Stimulated activated CD8-positive, alpha-beta memory T cell treated with anti-CD3 and anti-CD28 coated beads, Interleukin-7, amount 100 ng/mL, for 4 hours (primary cell): Measurements from ENCODE around the gene HABP2.

Experiments
- DNase-seq, 2 donors: peaks; one replicate each; pipeline ENCODE4 v3.0.0-alpha.2; 2020; ENCODE audit warnings: low read depth in 2 of 2

The HABP2 gene

DNA sequence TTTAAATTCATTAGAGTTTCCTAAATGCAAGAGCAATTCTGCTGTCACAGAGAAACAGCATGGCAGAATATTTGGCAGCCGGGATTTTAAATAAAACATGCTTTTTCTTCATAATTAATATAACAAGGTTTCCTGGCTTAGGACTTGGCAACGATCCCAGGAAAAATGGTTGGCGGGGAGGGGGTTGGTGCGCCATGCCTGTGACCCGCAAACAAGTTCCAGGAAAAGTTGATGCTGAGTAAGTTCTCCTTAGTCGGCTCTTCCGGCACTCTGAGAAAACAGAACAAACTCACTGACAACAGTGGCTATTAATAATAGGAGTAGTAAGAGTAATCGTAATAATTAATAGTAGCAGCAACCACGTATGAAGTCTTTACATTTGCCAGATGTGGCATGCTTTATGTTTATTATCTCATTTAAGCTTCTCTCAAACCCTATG is 4.6 kb downstream of the HABP2 start:
- DNase-seq = no peak

DNA sequence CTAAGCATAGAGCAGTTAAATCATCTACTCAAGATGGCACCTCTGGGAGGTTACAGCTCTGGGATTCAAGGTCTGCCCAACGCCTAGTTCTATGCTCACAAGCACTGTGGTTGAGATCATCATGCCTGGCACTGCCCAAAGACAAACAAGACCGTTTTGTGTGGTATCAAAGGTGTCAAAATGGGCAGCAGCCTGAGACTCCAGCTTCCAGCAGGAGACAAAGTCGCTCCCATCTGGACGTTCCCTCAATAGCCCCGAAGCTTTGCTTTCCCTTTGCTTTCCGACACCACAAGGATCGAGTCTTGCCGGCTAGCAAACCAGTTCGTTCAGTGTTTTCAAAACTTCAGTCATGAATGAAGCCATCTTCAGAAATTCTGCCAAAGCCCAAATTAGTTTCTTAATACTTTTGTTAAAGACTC is 5.1 kb downstream of the HABP2 start:
- no peak for DNase-seq

DNA sequence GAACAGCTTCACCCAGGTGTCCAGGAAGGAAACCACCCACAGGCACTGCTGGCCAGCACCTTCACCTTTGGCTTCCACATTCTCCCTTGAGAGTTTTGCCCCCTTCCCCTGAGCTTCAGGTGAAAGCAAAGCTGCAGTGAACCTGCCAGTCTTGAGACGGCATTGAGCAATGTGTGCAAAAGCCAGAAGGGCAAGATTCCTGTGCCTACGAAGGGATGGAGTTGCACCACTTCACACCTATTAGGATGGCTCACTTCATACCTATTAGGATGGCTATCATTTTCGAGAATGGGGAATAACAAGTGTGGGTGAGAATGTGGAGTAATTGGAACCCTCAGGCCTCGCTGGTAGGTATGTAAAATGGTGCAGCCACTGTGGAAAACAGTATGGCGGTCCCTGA is 7.2 kb downstream of the HABP2 start:
- no peak for DNase-seq

DNA sequence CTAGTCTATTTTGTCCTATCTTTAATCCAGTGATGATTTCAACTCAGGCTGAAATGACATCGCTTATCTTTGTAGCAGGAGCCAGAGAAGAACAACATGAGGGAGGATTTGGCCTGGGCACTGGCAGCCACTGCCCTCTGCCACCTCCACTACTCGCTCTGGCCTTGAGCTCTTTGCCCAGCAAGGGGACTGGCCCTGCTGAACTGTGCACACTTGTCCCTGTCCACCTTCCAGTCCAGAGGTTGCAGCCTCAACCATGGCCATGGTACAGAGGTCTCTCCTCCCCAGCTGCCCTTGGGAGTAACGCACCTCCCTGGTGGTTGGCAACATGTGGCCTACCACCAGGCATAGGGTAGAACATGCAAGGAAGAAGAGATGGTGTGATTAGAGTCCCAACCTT is 8.4 kb downstream of the HABP2 start:
- DNase-seq = no peak

DNA sequence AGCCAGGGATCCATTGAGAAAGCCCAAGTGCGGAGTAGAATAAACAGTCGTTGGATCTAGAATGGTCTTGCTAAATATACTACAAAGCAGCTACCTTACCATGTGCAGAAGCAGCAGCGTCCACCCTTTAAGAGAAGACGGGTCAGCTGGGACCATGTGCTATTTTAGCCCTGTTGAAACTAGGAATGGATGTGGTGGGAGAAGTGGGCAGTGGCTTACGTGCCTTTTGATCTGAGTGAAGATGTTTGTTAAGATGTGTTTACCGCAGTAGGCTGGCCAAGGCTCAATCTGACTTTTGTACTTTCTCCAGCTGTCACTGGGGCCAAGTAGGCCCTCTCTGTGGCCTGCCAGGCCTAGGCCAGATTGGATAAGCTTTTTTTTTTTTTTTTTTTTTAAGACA is 9.2 kb downstream of the HABP2 start:
- DNase-seq = no peak

DNA sequence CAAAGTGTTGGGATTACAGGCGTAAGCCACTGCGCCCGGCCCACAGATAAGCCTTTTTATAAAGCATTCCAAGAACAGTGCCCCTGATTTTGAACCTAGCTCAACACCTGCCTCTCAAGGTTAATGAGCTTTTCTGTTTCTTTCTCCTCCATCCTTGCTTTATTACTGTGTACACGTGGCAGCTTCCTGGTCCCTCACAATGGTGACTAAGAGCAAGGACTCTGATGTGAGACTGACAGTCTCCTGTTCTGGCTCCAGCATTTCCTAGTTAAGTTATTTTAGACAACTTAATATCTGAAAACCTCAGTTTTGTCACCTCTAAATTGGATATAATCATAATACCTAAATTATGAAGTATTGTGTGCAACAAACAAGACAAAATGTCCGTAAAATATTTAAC is 9.9 kb downstream of the HABP2 start:
- no peak for DNase-seq

DNA sequence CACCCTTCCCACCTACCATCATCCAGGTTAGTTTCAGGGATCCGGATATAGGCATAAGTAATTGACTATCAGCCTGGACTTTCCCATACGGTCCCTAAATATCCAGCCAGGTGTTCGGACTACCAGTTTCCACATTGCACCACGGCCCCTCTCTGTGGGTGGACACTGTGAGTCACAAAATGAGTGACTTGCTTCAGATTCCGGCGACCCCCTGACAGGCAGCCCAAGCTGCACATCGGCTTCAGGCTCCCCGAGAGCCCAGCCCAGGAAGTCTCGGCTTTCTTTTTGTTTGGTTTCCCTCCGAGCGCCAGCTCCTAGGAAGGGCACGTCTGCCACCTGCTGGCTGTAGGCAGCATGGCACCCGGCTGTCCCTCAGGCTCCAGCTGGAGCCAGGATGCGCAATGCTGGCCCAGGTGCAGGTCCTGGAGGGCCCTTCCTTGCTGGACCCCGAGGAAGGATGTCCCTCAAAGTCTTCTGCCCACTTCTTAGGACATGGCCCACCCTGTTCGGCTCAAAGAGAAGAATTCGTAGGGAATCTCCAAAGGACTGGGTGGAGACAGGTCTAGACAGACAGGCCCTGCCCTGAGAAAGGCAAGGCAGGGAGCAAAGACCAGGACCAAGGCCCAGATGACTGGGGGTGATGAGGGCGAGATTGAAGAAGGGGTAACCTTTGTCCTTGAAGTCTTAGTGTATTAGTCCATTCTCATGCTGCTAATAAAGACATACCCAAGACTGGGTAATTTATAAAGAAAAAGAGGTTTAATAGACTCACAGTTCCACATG is 10.6 kb downstream of the HABP2 start:
- peak; percentile 29 to 30 for DNase-seq

DNA sequence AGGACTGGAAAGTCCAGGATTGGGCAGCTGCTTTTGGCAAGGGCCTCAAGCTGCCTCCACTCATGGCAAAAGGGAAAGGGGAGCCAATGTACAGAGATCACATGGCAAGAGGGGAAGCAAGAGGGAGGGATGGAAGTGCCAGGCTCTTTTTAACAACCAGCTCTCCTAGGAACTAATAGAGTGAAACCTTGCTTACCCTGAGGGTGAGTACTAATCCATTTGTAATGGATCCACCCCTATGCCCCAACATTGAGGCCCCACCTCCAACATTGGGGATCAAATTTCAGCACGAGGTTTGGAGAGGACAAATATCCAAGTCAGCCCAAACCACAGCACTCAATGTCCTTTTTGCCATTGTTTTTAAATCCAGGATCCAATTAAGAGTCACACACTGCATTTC is 12.5 kb downstream of the HABP2 start:
- no peak for DNase-seq

DNA sequence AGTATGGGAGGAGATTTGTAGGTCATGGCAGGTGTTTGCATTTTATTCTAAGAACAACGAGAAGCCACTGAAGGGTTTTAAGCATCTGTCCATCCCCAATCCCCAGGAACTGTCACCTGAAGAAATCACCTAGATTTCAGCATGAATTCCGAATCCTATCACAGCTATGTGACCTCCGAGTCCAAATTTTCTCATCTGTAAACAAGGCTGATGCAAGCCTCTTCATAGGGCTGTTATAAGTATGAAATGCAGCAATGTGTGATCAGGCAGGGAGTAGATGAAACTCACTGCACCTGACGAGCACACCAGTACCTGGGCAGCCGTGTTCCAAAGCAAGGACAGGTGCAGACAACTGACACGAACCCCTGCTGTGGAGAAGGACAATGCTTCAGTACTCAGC is 14.0 kb downstream of the HABP2 start:
- no peak for DNase-seq

DNA sequence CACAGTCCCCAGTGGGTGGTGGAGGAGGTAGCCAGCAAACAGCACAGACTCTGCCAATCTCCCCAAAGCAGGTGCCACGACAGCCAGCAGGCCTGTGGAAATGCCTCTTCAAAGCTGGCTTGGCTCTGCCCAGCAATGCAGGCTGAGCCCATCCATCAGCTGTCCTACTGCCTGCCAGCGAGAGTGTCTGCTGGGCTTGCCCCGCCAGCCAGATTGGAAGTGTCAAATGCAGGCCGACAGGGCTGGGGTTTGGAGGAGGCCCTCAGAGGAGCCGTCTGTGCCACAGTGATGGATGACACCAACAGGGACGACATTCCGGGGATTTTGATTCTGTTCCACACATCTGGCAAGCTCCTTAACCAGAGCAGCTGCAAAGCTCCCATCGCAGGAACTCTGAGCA is 16.7 kb downstream of the HABP2 start:
- no peak for DNase-seq

DNA sequence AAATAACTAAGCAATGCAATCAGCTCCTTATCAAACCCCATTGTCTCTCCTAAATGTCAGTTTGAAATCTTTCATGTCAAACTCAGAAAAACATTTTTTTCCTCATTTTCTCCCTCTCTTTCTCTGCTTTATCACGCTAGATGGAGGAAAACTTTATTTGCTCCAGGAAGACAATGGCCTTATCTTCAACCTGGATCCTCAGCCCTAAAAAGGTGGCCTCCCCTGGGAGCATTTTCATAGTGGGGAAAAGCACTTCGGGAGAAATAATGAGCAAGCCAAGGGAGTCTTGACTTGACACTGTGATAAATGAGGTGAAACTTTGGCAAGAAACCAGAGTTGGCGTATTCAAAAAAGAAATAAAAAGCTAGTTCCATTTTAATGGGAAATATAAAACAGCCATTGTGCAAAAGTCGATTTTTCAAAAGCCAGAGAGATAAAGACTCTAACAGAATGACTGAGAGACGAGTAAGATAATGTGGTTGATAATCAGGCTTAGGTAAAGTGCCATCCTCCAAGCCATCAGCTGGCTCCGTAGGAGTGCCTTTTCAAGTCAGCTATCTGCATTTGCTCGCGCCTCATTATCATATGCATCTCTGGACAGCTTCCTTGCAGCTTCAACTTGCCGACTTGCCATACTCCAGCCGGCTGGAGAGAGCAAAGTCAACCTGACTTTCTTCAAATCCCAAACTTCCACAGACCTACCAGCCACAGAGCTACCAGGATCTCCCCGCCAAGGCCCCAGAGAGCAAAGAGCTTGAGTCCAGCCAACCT is 19.9 kb downstream of the HABP2 start:
- no peak for DNase-seq

DNA sequence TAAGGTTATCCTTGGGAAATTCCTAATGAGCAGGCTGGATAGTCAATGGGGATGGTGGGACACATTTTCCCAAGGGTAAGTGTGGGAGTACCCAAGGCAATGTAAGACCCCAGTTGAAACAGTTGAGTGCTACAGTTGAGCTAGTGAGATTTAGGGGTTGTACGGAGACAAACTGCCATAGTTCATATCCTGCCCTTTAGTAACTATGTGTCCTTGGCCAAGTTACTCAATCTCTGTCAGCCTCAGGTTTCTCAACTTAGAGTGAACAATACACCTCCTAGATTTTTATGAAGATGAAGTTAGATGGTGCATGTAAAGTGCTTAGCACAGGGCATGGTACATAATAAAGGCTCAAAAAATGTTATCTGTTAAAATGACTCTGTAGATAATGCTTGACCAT is 20.5 kb downstream of the HABP2 start:
- no peak for DNase-seq

DNA sequence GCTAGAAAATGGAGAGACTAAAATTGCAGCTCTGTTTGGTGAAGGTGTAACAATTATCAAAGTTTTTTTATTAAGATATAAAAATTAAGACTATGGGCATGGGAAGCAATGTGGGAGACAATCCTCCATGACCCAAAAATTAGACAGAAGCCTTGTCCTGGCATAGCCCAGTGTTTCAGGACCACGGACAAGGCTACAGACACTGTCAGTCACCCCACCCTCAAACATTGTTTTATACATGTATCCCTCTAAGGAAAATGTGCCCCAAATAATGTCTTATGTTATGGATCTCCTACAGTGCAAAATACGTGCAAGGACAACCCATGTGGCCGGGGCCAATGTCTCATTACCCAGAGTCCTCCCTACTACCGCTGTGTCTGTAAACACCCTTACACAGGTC is 24.0 kb downstream of the HABP2 start:
- DNase-seq = no peak

DNA sequence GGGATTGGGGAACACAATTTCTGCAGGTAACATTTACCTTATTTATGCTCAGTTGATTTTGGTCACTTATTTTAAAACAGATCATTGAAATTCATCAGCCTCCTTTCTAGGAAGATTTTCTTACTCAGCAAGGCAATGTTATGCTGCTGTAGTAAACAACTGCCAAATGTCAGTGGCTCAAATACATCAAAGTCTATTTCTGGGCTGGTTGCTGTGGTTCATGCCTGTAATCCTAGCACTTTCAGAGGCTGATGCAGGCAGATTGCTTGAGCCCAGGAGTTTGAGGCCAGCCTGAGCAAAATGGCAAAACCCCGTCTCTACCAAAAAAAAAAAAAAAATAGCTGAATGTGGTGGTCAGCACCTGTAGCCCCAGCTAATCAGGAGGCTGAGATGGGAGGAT is 25.9 kb downstream of the HABP2 start:
- DNase-seq = no peak

DNA sequence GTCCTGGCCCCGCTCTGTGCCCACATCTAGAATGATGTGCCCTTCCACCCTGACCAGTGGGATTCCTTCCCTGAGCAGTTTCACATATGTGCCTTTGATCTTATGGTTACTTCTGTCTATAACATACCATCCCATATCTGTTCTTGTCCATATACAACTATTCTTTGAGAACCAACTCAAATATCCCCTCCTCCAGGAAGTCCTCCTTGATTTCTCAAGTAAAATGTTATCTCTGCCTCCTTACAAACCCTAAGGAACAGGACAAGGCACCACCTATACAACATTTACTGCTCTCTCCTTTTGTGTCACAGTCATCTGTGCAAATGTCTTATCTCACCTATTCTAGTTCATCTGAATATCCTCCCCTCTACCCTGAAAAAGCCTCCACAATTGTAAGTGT is 28.2 kb downstream of the HABP2 start:
- DNase-seq = no peak

DNA sequence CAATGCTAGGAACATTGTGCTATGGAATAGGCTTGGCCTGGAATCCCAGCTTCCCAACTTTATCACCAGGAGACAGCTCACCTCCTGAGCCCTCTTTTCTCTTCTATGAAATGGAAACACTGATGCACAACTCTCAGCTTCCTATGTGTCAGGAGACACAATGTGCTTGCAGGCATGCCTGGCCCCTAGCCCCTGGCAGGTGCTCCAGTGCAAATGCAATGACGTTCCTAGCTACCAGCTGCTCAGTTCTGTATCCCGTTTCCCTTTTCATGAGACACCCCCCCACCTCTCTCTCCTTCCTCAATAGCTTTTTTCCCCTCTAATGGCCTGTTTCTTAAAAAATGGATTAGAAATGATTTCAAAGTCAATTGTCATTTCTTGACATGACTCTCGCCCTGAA is 30.7 kb downstream of the HABP2 start:
- DNase-seq = no peak

DNA sequence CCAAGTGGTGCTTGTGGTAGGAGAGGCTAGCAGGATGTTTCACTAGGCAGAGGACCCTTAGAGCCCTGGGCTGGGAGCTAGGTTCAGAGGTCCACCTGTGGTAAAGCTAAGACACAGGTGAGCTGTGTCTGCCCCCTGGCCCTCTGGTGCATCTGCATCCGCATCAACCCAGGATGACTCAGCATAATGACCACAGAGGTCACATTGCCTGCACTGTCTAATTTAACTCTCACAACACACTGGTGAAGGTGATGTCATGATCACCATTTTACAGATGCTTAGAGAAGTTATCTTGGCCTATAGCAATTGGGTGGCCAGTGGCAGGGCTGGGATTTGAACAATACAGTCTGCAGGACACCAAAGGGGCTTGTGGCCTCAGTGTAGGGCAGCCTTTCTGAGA is 33.1 kb downstream of the HABP2 start:
- DNase-seq = no peak

DNA sequence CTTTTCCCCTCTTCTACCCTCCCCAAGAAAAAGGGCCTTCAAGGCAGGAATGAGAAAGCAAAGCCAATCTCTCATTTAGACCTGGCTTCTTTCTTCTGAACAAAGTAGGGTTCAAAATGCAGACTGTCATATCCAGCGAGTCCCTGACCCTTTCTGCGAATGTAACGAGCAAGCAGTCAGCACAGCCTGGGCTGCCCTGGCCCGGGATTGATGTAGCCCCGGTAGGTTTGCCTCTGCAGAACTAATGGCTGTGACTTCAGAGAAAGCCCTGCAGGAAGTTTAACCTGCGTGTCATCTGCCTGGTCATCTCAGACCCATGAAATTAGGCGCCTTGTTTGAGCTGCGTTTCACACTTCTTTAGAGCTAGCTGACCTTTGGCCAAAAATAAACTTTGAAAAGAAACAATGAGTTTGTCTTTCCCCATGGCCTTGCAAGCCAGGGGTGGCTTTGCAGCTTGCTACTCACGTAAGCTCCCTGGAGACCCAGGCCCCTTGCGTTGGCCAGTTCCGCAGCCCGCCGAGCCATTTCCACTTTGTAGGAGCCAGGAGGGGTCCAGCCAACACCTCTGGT is 36.4 kb downstream of the HABP2 start:
- no peak for DNase-seq

DNA sequence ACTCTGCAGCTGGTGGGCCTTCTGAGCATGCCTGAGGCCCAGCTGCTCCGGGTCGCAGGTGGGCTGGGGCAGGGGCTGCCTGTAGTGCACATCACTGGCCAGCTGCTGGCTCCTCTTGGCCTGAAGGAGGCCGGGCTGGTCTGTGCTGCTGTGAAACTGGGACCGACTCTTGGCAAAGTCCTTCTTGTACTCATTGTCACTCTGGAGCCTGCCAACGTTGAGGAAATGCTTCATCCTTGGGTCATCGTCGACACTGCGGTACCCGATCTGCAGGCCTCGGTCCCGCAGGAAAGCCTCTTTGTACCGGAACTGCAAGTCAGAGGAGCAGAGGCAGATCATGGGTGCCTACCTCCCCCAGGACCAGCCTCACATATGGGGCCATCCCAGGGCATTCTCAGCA is 37.7 kb downstream of the HABP2 start:
- DNase-seq = no peak

DNA sequence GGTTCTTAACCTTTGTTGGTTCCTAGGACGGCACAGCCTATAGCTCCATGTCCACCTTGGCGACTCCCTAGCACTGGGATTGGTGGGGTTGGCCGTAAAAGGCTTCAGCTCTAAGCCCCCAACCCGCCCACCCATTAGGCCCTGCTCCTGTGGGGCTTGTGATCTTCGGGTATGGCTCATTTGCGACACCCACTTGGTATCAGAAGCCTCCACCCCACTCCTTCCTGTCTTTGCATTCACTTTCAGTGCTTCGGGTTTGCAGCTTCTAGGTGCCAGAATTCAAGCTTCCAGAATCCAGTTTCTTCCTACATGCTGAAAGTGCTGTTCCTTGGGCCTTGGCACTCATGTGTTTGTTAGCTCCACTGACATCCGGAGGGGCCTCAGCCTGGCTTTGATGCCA is 39.5 kb downstream of the HABP2 start:
- DNase-seq = no peak

DNA sequence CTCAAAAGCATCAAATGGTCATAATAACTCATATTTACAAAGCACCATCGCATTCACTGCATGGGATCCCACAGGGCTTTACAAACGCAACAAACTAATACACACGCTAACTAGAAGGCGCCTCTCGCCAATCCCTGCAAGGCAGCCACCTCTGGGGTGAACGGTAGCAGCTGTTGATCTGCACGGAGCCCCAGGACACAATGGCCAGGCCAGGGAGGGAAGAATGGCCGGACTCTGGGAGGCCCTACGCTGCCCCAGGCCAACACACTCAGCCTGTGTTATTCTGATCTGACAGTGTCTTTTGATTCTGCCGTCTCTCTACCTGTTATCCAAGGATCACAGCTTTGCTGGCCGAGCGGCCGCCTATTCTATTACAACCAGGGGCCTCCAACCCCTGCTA is 41.8 kb downstream of the HABP2 start:
- no peak for DNase-seq

DNA sequence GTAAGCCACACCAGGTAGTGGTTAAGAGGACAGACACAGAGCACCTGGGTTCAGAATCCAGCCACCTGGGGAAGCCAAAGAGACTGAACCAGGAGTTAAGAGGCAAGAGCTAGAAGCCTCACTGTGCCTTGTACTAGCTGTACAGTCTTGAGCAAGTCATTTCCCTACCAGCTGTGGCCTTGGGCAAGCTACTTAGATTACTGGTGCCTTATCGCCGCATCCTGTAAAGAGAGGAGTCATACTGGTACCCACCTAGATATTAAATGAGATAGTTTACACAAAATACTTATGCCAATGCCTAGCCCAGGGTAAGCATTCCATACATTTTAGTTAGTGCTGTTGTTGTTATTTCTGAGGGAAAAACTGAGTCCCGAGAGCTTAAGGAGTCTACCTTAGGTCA is 47.7 kb downstream of the HABP2 start:
- no peak for DNase-seq
